ENCODE measurements around the gene CH25H. TPM values are rescaled to one million over a fixed set of nuclear protein-coding genes. Genes with fewer than 3 reads are reported as not detected.

Gene CH25H
- total and polyA plus RNA-seq, 10 of the 15 experiments (the other 5 are each of a cell fraction or from before 2014, with no cell fraction given): not detected

GRCh38 chr10:89235073-89235798 is 28.1 kb upstream of the CH25H start (continued):
- TF ChIP-seq ELK1 (IDR thresholded peaks at IDR 0.05; ENCODE audit: low read depth, low read length) (no peak), NFIC (IDR thresholded peaks at IDR 0.05; ENCODE audit: low read depth, low read length) (no peak), ASH2L (IDR thresholded peaks at IDR 0.05; ENCODE audit: borderline replicate concordance, low read depth) (no peak), TAF1 (IDR thresholded peaks at IDR 0.05; ENCODE audit: borderline replicate concordance, low read depth, low read length) (no peak), HSF1 (IDR thresholded peaks at IDR 0.05; ENCODE audit: low read depth, low read length) (no peak), SUPT20H (IDR thresholded peaks at IDR 0.05; ENCODE audit: borderline replicate concordance, control insufficient read depth, low read depth, low read length) (no peak), NR2F1 (conservative IDR thresholded peaks at IDR 0.05) (no peak), BHLHE40 (IDR thresholded peaks at IDR 0.05; ENCODE audit: borderline replicate concordance in 1 of 2, low read depth in 2 of 2, low read length in 1 of 2) (no peak)

GRCh38 chr10:89233033-89233432 is 25.9 kb upstream of the CH25H start:
- ChIA-PET SMC1A (ENCODE audit: uncharacterized antibody, unreplicated experiment) (no interaction called here), RAD21 (ENCODE audit: unreplicated experiment) (interaction anchor here (0.7 to 1.1 kb wide), 2 partner anchors 8 to 16 kb away, joined by 3 read pairs; no protein-coding TSS in a partner anchor), CTCF (interaction anchor here (1.0 to 2.1 kb wide), 5 partner anchors 10 to 219 kb away, joined by 3 to 12 read pairs (median 4); no protein-coding TSS in a partner anchor), POLR2A (no interaction called here)
- no peak overlapping the region for H3K27ac ChIP-seq (ENCODE audit: control insufficient read depth, insufficient read depth)
- no peaks in the 10 kb centered on the region for H3K4me1 ChIP-seq (ENCODE audit: control insufficient read depth, insufficient read depth, low read length)
- no peaks in the 10 kb centered on the region for H3K9me3 ChIP-seq (replicated peaks; ENCODE audit: control insufficient read depth, insufficient read depth, low read length)
- H3K36me3 ChIP-seq (ENCODE audit: control insufficient read depth in 2 of 2, insufficient read depth in 2 of 2, low read length in 1 of 2): no peaks in the 10 kb centered on the region; a peak in 2 of 4 replicates
- H3K27me3 ChIP-seq (replicated peaks in 1 of 2; ENCODE audit: control insufficient read depth in 2 of 2, insufficient read depth in 2 of 2, low read length in 1 of 2): no peaks in the 10 kb centered on the region
- H3K4me2 ChIP-seq (ENCODE audit: control insufficient read depth, insufficient read depth): no peak overlapping the region
- in situ Hi-C loops (cut with MboI) (no loop called here), intact Hi-C loops (cut with micrococcal nuclease; ENCODE audit: unreplicated experiment) (no loop called here)
- WGBS (ENCODE audit: insufficient coverage, insufficient replicate concordance, low lambda C conversion rate, missing lambda C conversion rate): 50% methylated on average over 2 of the region's 2 CpGs
- H3K79me2 ChIP-seq (ENCODE audit: control insufficient read depth, insufficient read depth, low read length): no peaks in the 10 kb centered on the region
- no peak overlapping the region for H3K9ac ChIP-seq (ENCODE audit: control insufficient read depth, insufficient read depth, low read length)
- no peak overlapping the region for H3K4me3 ChIP-seq
- ATAC-seq (no peak), FAIRE-seq (no peak), DNase-seq (ENCODE audit: low read depth, low spot score) (no peak)
- H2AFZ ChIP-seq (ENCODE audit: control insufficient read depth, low read depth, low read length): no peak overlapping the region
- no peaks in the 10 kb centered on the region for H4K20me1 ChIP-seq (ENCODE audit: control insufficient read depth, insufficient read depth)
- no TSS peak for BruUV-seq (replicated peaks)
- TF ChIP-seq BMI1 (IDR thresholded peaks at IDR 0.05; ENCODE audit: borderline replicate concordance) (no peak), SKIL (IDR thresholded peaks at IDR 0.05; ENCODE audit: low read depth, poor library complexity, severe bottlenecking) (no peak), E2F8 (IDR thresholded peaks at IDR 0.05; ENCODE audit: low read depth, partially characterized antibody) (no peak), TCF7 (IDR thresholded peaks at IDR 0.05; ENCODE audit: borderline replicate concordance) (no peak)
